IPS-20b (cell line): ENCODE data around the gene ST8SIA5.

Experiments used
- H3K27ac ChIP-seq: one replicate; pipeline ENCODE4 v1.5.1; 2013; ENCODE audit warnings: low read length
- H3K27me3 ChIP-seq: 2 replicates; pipeline ENCODE4 v1.6.1; 2013; ENCODE audit warnings: mild to moderate bottlenecking, low read length, inconsistent platforms; ENCODE audit not compliant: insufficient read depth
- H3K36me3 ChIP-seq: 2 replicates; pipeline ENCODE4 v1.6.1; 2013; ENCODE audit warnings: low read depth, mild to moderate bottlenecking, inconsistent platforms, low read length, moderate library complexity; ENCODE audit not compliant: insufficient read depth
- H3K4me1 ChIP-seq: 2 replicates; pipeline ENCODE4 v1.6.1; 2013; ENCODE audit warnings: mild to moderate bottlenecking, control low read depth, inconsistent platforms, low read length, moderate library complexity; ENCODE audit not compliant: insufficient read depth
- H3K4me3 ChIP-seq: 2 replicates; pipeline ENCODE4 v1.5.1; 2013; ENCODE audit warnings: mild to moderate bottlenecking, low read length, inconsistent platforms
- H3K9ac ChIP-seq: 2 replicates; pipeline ENCODE4 v1.6.1; 2013; ENCODE audit warnings: low read depth, mild to moderate bottlenecking, inconsistent platforms, low read length, moderate library complexity
- H3K9me3 ChIP-seq: 2 replicates; pipeline ENCODE4 v1.6.1; 2013; ENCODE audit warnings: mild to moderate bottlenecking, low read depth, low read length, inconsistent platforms; ENCODE audit not compliant: insufficient read depth

Gene ST8SIA5

GRCh38 chr18:46738491-46738890 is 18.4 kb downstream of the ST8SIA5 start:
- Histone ChIP-seq H3K9me3 (no peaks in the 10 kb centered on the region; the same call in 1 of the 2 replicates), H3K4me3 (no peak overlapping the region), H3K27me3 (no peaks in the 10 kb centered on the region), H3K27ac (no peak overlapping the region), H3K4me1 (no peaks in the 10 kb centered on the region), H3K36me3 (no peaks in the 10 kb centered on the region), H3K9ac (no peak overlapping the region)

- no peaks in the 10 kb centered on the region for H3K4me1 ChIP-seq
- no peak overlapping the region for H3K9ac ChIP-seq
- H3K36me3 ChIP-seq = no peaks in the 10 kb centered on the region
- no peak overlapping the region for H3K4me3 ChIP-seq
- H3K9me3 ChIP-seq = no peaks in the 10 kb centered on the region
- H3K27me3 ChIP-seq = no peaks in the 10 kb centered on the region
- no peak overlapping the region for H3K27ac ChIP-seq
These were observed 20.1 kb downstream of the ST8SIA5 start for GRCh38 chr18:46736736-46737135.

GRCh38 chr18:46736135-46736534 is 20.7 kb downstream of the ST8SIA5 start:
- no peaks in the 10 kb centered on the region for H3K4me1 ChIP-seq
- no peak overlapping the region for H3K9ac ChIP-seq
- H3K9me3 ChIP-seq = no peaks in the 10 kb centered on the region
- H3K27me3 ChIP-seq = no peaks in the 10 kb centered on the region
- H3K27ac ChIP-seq = no peak overlapping the region
- no peak overlapping the region for H3K4me3 ChIP-seq
- H3K36me3 ChIP-seq = no peaks in the 10 kb centered on the region

GRCh38 chr18:46734981-46735380 is 21.9 kb downstream of the ST8SIA5 start:
- peaks cover 10% of the 10 kb centered on the region; the same call in 1 of the 2 replicates for H3K9me3 ChIP-seq
- H3K4me1 ChIP-seq = no peaks in the 10 kb centered on the region
- no peak overlapping the region for H3K4me3 ChIP-seq
- H3K36me3 ChIP-seq = no peaks in the 10 kb centered on the region
- H3K9ac ChIP-seq = no peak overlapping the region
- no peak overlapping the region for H3K27ac ChIP-seq
- no peaks in the 10 kb centered on the region for H3K27me3 ChIP-seq

GRCh38 chr18:46733872-46734271 is 23.0 kb downstream of the ST8SIA5 start:
- Histone ChIP-seq H3K4me1 (no peaks in the 10 kb centered on the region), H3K4me3 (no peak overlapping the region), H3K9me3 (peaks cover 16% of the 10 kb centered on the region; the same call in 1 of the 2 replicates)

GRCh38 chr18:46732801-46733200 is 24.1 kb downstream of the ST8SIA5 start:
- no peak overlapping the region for H3K4me3 ChIP-seq
- H3K9ac ChIP-seq = no peak overlapping the region
- no peaks in the 10 kb centered on the region for H3K4me1 ChIP-seq
- no peak overlapping the region for H3K27ac ChIP-seq
- H3K9me3 ChIP-seq = peaks cover 16% of the 10 kb centered on the region; the same call in 1 of the 2 replicates
- H3K36me3 ChIP-seq = no peaks in the 10 kb centered on the region
- H3K27me3 ChIP-seq = no peaks in the 10 kb centered on the region

More at GRCh38 chr18:46733872-46734271, 23.0 kb downstream of the ST8SIA5 start:
- Histone ChIP-seq H3K27ac (no peak overlapping the region), H3K36me3 (no peaks in the 10 kb centered on the region), H3K27me3 (no peaks in the 10 kb centered on the region), H3K9ac (no peak overlapping the region)

GRCh38 chr18:46732201-46732600 is 24.7 kb downstream of the ST8SIA5 start:
- Histone ChIP-seq H3K27ac (no peak overlapping the region), H3K9ac (no peak overlapping the region), H3K36me3 (no peaks in the 10 kb centered on the region), H3K4me3 (no peak overlapping the region), H3K4me1 (no peaks in the 10 kb centered on the region), H3K27me3 (no peaks in the 10 kb centered on the region), H3K9me3 (peaks cover 16% of the 10 kb centered on the region; the same call in 1 of the 2 replicates)

- Histone ChIP-seq H3K27me3 (no peaks in the 10 kb centered on the region), H3K36me3 (no peaks in the 10 kb centered on the region), H3K27ac (no peak overlapping the region), H3K4me1 (no peaks in the 10 kb centered on the region), H3K4me3 (no peak overlapping the region), H3K9me3 (peaks cover 16% of the 10 kb centered on the region; the same call in 1 of the 2 replicates), H3K9ac (no peak overlapping the region)
These were observed 25.5 kb downstream of the ST8SIA5 start for GRCh38 chr18:46731316-46731715.

- Histone ChIP-seq H3K27me3 (no peaks in the 10 kb centered on the region), H3K4me1 (no peaks in the 10 kb centered on the region), H3K9me3 (peaks cover 16% of the 10 kb centered on the region; the same call in 1 of the 2 replicates)
These were observed 28.5 kb downstream of the ST8SIA5 start for GRCh38 chr18:46728219-46728930.

GRCh38 chr18:46727177-46727576 is 29.7 kb downstream of the ST8SIA5 start:
- no peaks in the 10 kb centered on the region for H3K36me3 ChIP-seq

More at GRCh38 chr18:46728219-46728930, 28.5 kb downstream of the ST8SIA5 start:
- no peak overlapping the region for H3K4me3 ChIP-seq
- H3K9ac ChIP-seq = no peak overlapping the region
- H3K36me3 ChIP-seq = no peaks in the 10 kb centered on the region
- H3K27ac ChIP-seq = no peak overlapping the region

GRCh38 chr18:46725310-46725709 is 31.5 kb downstream of the ST8SIA5 start:
- H3K9me3 ChIP-seq = peaks cover 10% of the 10 kb centered on the region; the same call in 1 of the 2 replicates
- H3K36me3 ChIP-seq = no peaks in the 10 kb centered on the region
- H3K9ac ChIP-seq = no peak overlapping the region
- no peaks in the 10 kb centered on the region for H3K27me3 ChIP-seq
- H3K27ac ChIP-seq = no peak overlapping the region
- H3K4me3 ChIP-seq = no peak overlapping the region
- H3K4me1 ChIP-seq = no peaks in the 10 kb centered on the region

More at GRCh38 chr18:46727177-46727576, 29.7 kb downstream of the ST8SIA5 start:
- no peaks in the 10 kb centered on the region for H3K27me3 ChIP-seq
- H3K4me1 ChIP-seq = no peaks in the 10 kb centered on the region
- peaks cover 16% of the 10 kb centered on the region; the same call in 1 of the 2 replicates for H3K9me3 ChIP-seq
- H3K27ac ChIP-seq = no peak overlapping the region
- H3K4me3 ChIP-seq = no peak overlapping the region
- no peak overlapping the region for H3K9ac ChIP-seq

GRCh38 chr18:46723856-46724415 is 32.9 kb downstream of the ST8SIA5 start:
- no peak overlapping the region for H3K4me3 ChIP-seq
- no peaks in the 10 kb centered on the region for H3K36me3 ChIP-seq
- H3K27ac ChIP-seq = no peak overlapping the region
- H3K9me3 ChIP-seq = no peaks in the 10 kb centered on the region
- H3K9ac ChIP-seq = no peak overlapping the region
- H3K27me3 ChIP-seq = no peaks in the 10 kb centered on the region
- H3K4me1 ChIP-seq = 0 out of 2 replicates have a peak, but pooled peaks cover 3% of the 10 kb centered on the region
